SK-N-SH treated with all-trans-retinoic acid at 6 μM for 48 hours (cell line): ENCODE measurements around the gene MAP2K6.

Source experiments
- ATAC-seq: fragments of 200-7000 bp; cut with Tn5 transposase; 3 replicates; pipeline ENCODE4 v1.9.1; 2020; ENCODE audit warnings: mild to moderate bottlenecking, moderate library complexity
- ARNTL ChIP-seq: fragments of 450-650 bp; formaldehyde crosslinking; IDR thresholded peaks from 2 replicates; pipeline ENCODE4 v1.5.0; 2020; ENCODE audit warnings: low read depth, mild to moderate bottlenecking, moderate library complexity, borderline replicate concordance
- BACH2 ChIP-seq: fragments of 250-450 bp; sonication (Bioruptor Pico); IDR thresholded peaks from 2 replicates; pipeline ENCODE4 v1.9.0; 2021; ENCODE audit warnings: mild to moderate bottlenecking, borderline replicate concordance
- CSDC2 ChIP-seq: fragments of 250-450 bp; sonication (Bioruptor Pico); IDR thresholded peaks from 2 replicates; pipeline ENCODE4 v1.5.0; 2020; ENCODE audit warnings: mild to moderate bottlenecking, moderate library complexity
- CSRNP3 ChIP-seq: fragments of 250-450 bp; sonication (Bioruptor Pico); IDR thresholded peaks from 2 replicates; pipeline ENCODE4 v1.5.1; 2021; ENCODE audit warnings: mild to moderate bottlenecking, moderate library complexity
- ESRRG ChIP-seq: fragments of 250-450 bp; sonication (Bioruptor Pico); IDR thresholded peaks from 2 replicates; pipeline ENCODE4 v1.6.1; 2021; ENCODE audit warnings: mild to moderate bottlenecking
- GLIS3 ChIP-seq: fragments of 250-450 bp; sonication (Bioruptor Pico); IDR thresholded peaks from 2 replicates; pipeline ENCODE4 v1.5.0; 2020; ENCODE audit warnings: mild to moderate bottlenecking, moderate library complexity
- ISL1 ChIP-seq: fragments of 250-450 bp; sonication (Bioruptor Pico); IDR thresholded peaks from 2 replicates; pipeline ENCODE4 v2.1.2; 2022; ENCODE audit warnings: mild to moderate bottlenecking, moderate library complexity
- OSR1 ChIP-seq: fragments of 250-450 bp; sonication (Bioruptor Pico); IDR thresholded peaks from 2 replicates; pipeline ENCODE4 v1.8.0; 2022; ENCODE audit warnings: moderate library complexity, mild to moderate bottlenecking, inconsistent platforms
- PPARA ChIP-seq: fragments of 250-450 bp; sonication (Bioruptor Pico); IDR thresholded peaks from 2 replicates; pipeline ENCODE4 v1.5.0; 2020; ENCODE audit warnings: mild to moderate bottlenecking, borderline replicate concordance
- SNAI2 ChIP-seq: fragments of 250-450 bp; sonication (Bioruptor Pico); IDR thresholded peaks from 2 replicates; pipeline ENCODE4 v1.5.0; 2020; ENCODE audit warnings: mild to moderate bottlenecking, moderate library complexity
- TCF4 ChIP-seq: fragments of 250-450 bp; sonication (Bioruptor Pico); IDR thresholded peaks from 2 replicates; pipeline ENCODE4 v1.8.0; 2021; ENCODE audit warnings: mild to moderate bottlenecking, moderate library complexity, borderline replicate concordance
- TOX ChIP-seq: fragments of 250-450 bp; sonication (Bioruptor Pico); IDR thresholded peaks from 2 replicates; pipeline ENCODE4 v1.8.0; 2021; ENCODE audit warnings: mild to moderate bottlenecking, moderate library complexity, borderline replicate concordance
- ZC3H10 ChIP-seq: fragments of 250-450 bp; sonication (Bioruptor Pico); IDR thresholded peaks from 2 replicates; pipeline ENCODE4 v1.5.1; 2021; ENCODE audit warnings: mild to moderate bottlenecking, moderate library complexity
- ZFP3 ChIP-seq: fragments of 250-450 bp; sonication (Bioruptor Pico); IDR thresholded peaks from 2 replicates; pipeline ENCODE4 v1.5.0; 2020; ENCODE audit warnings: mild to moderate bottlenecking, moderate library complexity
- ZFP30 ChIP-seq: fragments of 450-650 bp; formaldehyde crosslinking; IDR thresholded peaks from 2 replicates; pipeline ENCODE4 v1.5.0; 2022; ENCODE audit warnings: mild to moderate bottlenecking, moderate library complexity
- ZNF565 ChIP-seq: fragments of 450-650 bp; formaldehyde crosslinking; conservative IDR thresholded peaks from 2 replicates; pipeline ENCODE4 v1.5.0; 2020; ENCODE audit warnings: low read depth, mild to moderate bottlenecking, moderate library complexity
- ZNF70 ChIP-seq: fragments of 450-650 bp; formaldehyde crosslinking; IDR thresholded peaks from 2 replicates; pipeline ENCODE4 v1.5.0; 2020; ENCODE audit warnings: mild to moderate bottlenecking, moderate library complexity
- TF ChIP-seq, protein P1 (sequence below): fragments of 250-450 bp; sonication (Bioruptor Pico); IDR thresholded peaks from 2 replicates; pipeline ENCODE4 v1.5.1; 2020; ENCODE audit warnings: low read depth, mild to moderate bottlenecking, moderate library complexity
- TF ChIP-seq, protein P2 (sequence below): fragments of 250-450 bp; sonication (Bioruptor Pico); IDR thresholded peaks from 2 replicates; pipeline ENCODE4 v1.8.0; 2020; ENCODE audit warnings: mild to moderate bottlenecking, moderate library complexity, borderline replicate concordance
- TF ChIP-seq, protein P3 (sequence below): fragments of 250-450 bp; sonication (Bioruptor Pico); IDR thresholded peaks from 2 replicates; pipeline ENCODE4 v1.8.0; 2021; ENCODE audit warnings: low read depth, mild to moderate bottlenecking, moderate library complexity, borderline replicate concordance
- TF ChIP-seq, protein P4 (sequence below): fragments of 250-450 bp; sonication (Bioruptor Pico); IDR thresholded peaks from 2 replicates; pipeline ENCODE4 v1.5.0; 2020; ENCODE audit warnings: mild to moderate bottlenecking, moderate library complexity

The MAP2K6 gene

GRCh38 chr17:69592692-69593350 is 178.3 kb downstream of the MAP2K6 start:
- peak; percentile 89 for ATAC-seq
- no peak for TF ChIP-seq ESRRG (CRISPR knock-in tag)
- no peak for TF ChIP-seq TCF4 (CRISPR knock-in tag)
- no peak for TF ChIP-seq ZFP30 (CRISPR knock-in tag)
- TF ChIP-seq TOX, result no peak
- TF ChIP-seq, protein P1, sequence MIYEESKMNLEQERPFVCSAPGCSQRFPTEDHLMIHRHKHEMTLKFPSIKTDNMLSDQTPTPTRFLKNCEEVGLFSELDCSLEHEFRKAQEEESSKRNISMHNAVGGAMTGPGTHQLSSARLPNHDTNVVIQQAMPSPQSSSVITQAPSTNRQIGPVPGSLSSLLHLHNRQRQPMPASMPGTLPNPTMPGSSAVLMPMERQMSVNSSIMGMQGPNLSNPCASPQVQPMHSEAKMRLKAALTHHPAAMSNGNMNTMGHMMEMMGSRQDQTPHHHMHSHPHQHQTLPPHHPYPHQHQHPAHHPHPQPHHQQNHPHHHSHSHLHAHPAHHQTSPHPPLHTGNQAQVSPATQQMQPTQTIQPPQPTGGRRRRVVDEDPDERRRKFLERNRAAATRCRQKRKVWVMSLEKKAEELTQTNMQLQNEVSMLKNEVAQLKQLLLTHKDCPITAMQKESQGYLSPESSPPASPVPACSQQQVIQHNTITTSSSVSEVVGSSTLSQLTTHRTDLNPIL, result no peak
- TF ChIP-seq, protein P2, sequence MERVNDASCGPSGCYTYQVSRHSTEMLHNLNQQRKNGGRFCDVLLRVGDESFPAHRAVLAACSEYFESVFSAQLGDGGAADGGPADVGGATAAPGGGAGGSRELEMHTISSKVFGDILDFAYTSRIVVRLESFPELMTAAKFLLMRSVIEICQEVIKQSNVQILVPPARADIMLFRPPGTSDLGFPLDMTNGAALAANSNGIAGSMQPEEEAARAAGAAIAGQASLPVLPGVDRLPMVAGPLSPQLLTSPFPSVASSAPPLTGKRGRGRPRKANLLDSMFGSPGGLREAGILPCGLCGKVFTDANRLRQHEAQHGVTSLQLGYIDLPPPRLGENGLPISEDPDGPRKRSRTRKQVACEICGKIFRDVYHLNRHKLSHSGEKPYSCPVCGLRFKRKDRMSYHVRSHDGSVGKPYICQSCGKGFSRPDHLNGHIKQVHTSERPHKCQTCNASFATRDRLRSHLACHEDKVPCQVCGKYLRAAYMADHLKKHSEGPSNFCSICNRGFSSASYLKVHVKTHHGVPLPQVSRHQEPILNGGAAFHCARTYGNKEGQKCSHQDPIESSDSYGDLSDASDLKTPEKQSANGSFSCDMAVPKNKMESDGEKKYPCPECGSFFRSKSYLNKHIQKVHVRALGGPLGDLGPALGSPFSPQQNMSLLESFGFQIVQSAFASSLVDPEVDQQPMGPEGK, result no peak
- no peak for TF ChIP-seq ISL1 (CRISPR knock-in tag)
- TF ChIP-seq ZC3H10 (CRISPR knock-in tag), result no peak
- no peak for TF ChIP-seq PPARA (CRISPR knock-in tag)
- TF ChIP-seq, protein P3, sequence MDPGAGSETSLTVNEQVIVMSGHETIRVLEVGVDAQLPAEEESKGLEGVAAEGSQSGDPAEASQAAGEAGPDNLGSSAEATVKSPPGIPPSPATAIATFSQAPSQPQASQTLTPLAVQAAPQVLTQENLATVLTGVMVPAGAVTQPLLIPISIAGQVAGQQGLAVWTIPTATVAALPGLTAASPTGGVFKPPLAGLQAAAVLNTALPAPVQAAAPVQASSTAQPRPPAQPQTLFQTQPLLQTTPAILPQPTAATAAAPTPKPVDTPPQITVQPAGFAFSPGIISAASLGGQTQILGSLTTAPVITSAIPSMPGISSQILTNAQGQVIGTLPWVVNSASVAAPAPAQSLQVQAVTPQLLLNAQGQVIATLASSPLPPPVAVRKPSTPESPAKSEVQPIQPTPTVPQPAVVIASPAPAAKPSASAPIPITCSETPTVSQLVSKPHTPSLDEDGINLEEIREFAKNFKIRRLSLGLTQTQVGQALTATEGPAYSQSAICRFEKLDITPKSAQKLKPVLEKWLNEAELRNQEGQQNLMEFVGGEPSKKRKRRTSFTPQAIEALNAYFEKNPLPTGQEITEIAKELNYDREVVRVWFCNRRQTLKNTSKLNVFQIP (CRISPR knock-in tag), result no peak
- TF ChIP-seq ARNTL, result no peak
- no peak for TF ChIP-seq ZNF70
- no peak for TF ChIP-seq ZNF565 (CRISPR knock-in tag)
- TF ChIP-seq BACH2, result no peak
- TF ChIP-seq GLIS3 (CRISPR knock-in tag), result no peak
- TF ChIP-seq OSR1, result no peak

DNA sequence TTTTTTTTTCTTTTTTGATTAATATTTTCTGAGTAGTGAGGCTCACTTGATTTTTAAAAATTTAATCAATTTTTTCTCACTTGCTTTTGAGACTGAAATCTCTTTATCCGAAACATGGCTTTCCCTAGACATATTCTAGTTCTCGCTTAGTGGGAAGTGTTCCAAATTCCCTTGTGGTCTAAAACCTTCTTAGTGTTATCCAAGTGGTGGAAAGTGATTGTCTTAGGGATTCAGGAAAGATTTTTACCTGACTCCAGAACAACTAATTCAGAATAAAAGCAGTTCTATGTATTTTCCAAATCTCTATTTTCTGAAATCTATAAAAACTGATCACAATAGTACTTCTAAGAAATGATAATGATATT is 178.8 kb downstream of the MAP2K6 start:
- TF ChIP-seq, protein P2, result no peak
- TF ChIP-seq, protein P4, sequence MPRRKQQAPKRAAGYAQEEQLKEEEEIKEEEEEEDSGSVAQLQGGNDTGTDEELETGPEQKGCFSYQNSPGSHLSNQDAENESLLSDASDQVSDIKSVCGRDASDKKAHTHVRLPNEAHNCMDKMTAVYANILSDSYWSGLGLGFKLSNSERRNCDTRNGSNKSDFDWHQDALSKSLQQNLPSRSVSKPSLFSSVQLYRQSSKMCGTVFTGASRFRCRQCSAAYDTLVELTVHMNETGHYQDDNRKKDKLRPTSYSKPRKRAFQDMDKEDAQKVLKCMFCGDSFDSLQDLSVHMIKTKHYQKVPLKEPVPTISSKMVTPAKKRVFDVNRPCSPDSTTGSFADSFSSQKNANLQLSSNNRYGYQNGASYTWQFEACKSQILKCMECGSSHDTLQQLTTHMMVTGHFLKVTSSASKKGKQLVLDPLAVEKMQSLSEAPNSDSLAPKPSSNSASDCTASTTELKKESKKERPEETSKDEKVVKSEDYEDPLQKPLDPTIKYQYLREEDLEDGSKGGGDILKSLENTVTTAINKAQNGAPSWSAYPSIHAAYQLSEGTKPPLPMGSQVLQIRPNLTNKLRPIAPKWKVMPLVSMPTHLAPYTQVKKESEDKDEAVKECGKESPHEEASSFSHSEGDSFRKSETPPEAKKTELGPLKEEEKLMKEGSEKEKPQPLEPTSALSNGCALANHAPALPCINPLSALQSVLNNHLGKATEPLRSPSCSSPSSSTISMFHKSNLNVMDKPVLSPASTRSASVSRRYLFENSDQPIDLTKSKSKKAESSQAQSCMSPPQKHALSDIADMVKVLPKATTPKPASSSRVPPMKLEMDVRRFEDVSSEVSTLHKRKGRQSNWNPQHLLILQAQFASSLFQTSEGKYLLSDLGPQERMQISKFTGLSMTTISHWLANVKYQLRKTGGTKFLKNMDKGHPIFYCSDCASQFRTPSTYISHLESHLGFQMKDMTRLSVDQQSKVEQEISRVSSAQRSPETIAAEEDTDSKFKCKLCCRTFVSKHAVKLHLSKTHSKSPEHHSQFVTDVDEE (CRISPR knock-in tag), result no peak
- TF ChIP-seq, protein P3 (CRISPR knock-in tag), result no peak
- TF ChIP-seq CSRNP3, result no peak
- no peak for TF ChIP-seq SNAI2 (CRISPR knock-in tag)
- TF ChIP-seq ZNF70, result no peak
- no peak for TF ChIP-seq ISL1 (CRISPR knock-in tag)
- no peak for TF ChIP-seq ZFP3 (CRISPR knock-in tag)
- no peak for TF ChIP-seq PPARA (CRISPR knock-in tag)
- TF ChIP-seq CSDC2, result no peak
- TF ChIP-seq TOX, result no peak
- TF ChIP-seq ARNTL, result no peak
- no peak for ATAC-seq
